GM23248 (cell line): ENCODE results near the gene COX19. TPM values are rescaled to one million over a fixed set of nuclear protein-coding genes. Genes with fewer than 3 reads are reported as not detected.
A peak's percentile ranks its signal among the peaks of the same experiment; 100 is the strongest.

ENCODE experiments used
- DNase-seq: peaks from one replicate; pipeline ENCODE4 v3.0.0-alpha.2; 2015
- H2AFZ ChIP-seq: fragments of 200-600 bp; sonication (generic); 2 replicates; pipeline ENCODE4 v1.6.1; 2016; ENCODE audit warnings: antibody characterized with exemption
- H3F3A ChIP-seq: fragments of 200-600 bp; sonication (generic); 2 replicates; pipeline ENCODE4 v1.6.1; 2016; ENCODE audit warnings: mild to moderate bottlenecking, antibody characterized with exemption, mixed run types; ENCODE audit not compliant: insufficient read depth
- H3K27ac ChIP-seq: fragments of 200-600 bp; sonication (generic); 2 replicates; pipeline ENCODE4 v1.5.1; 2016; ENCODE audit warnings: mild to moderate bottlenecking
- H3K27me3 ChIP-seq: fragments of 200-600 bp; sonication (generic); replicated peaks from 2 replicates; pipeline ENCODE4 v1.6.1; 2016; ENCODE audit warnings: mild to moderate bottlenecking; ENCODE audit not compliant: insufficient read depth
- H3K36me3 ChIP-seq: fragments of 200-600 bp; sonication (generic); 2 replicates; pipeline ENCODE4 v1.6.1; 2016; ENCODE audit warnings: low read depth, mild to moderate bottlenecking
- H3K4me1 ChIP-seq: fragments of 200-600 bp; sonication (generic); 2 replicates; pipeline ENCODE4 v1.6.1; 2016; ENCODE audit warnings: mild to moderate bottlenecking; ENCODE audit not compliant: insufficient read depth
- H3K4me2 ChIP-seq: fragments of 200-600 bp; sonication (generic); one replicate; pipeline ENCODE4 v1.6.1; 2016; ENCODE audit warnings: mild to moderate bottlenecking; ENCODE audit not compliant: unreplicated experiment
- H3K4me3 ChIP-seq: fragments of 200-600 bp; sonication (generic); 2 replicates; pipeline ENCODE4 v1.5.1; 2016; ENCODE audit warnings: mild to moderate bottlenecking
- H3K79me2 ChIP-seq: fragments of 200-600 bp; sonication (generic); 2 replicates; pipeline ENCODE4 v1.6.1; 2016; ENCODE audit warnings: mild to moderate bottlenecking; ENCODE audit not compliant: insufficient read depth
- H3K9ac ChIP-seq: fragments of 200-600 bp; sonication (generic); 2 replicates; pipeline ENCODE4 v1.6.1; 2016; ENCODE audit warnings: mild to moderate bottlenecking
- H3K9me2 ChIP-seq: fragments of 200-600 bp; sonication (generic); 2 replicates; pipeline ENCODE4 v1.6.1; 2016; ENCODE audit warnings: mixed run types, mild to moderate bottlenecking, moderate library complexity; ENCODE audit not compliant: insufficient read depth
- H3K9me3 ChIP-seq: fragments of 200-600 bp; sonication (generic); one replicate; pipeline ENCODE4 v1.6.1; 2017; ENCODE audit warnings: low read depth
- H4K20me1 ChIP-seq: fragments of 200-600 bp; sonication (generic); 2 replicates; pipeline ENCODE4 v1.6.0; 2016; ENCODE audit not compliant: insufficient read depth
- EZH2 ChIP-seq: fragments of 200-600 bp; sonication (generic); IDR thresholded peaks from 2 replicates; pipeline ENCODE4 v1.6.1; 2018; ENCODE audit warnings: antibody characterized with exemption, mild to moderate bottlenecking; ENCODE audit not compliant: insufficient read depth, poor library complexity, severe bottlenecking
- EZH2phosphoT487 ChIP-seq: fragments of 200-600 bp; sonication (generic); IDR thresholded peaks from 2 replicates; pipeline ENCODE4 v1.6.1; 2018; ENCODE audit warnings: antibody characterized with exemption, moderate library complexity, mild to moderate bottlenecking, low read depth; ENCODE audit not compliant: insufficient read depth
- WGBS, 2 experiments: methylation state at CpG; one replicate each; pipeline ENCODE4 v1.1.6; 2015 to 2017; ENCODE audit warnings: low lambda C conversion rate in 2 of 2, low coverage in 1 of 2; ENCODE audit errors: missing lambda C conversion rate in 2 of 2; 5-methylcytosine and 5-hydroxymethylcytosine counted together
- in situ Hi-C: fragments of 300-500 bp; cut with MboI; formaldehyde crosslinking; loops from 2 replicates; pipeline ENCODE4 v1.15.0; 2020
- polyA plus RNA-seq: library from polyadenylated mRNA; unstranded; fragments of >200 nt; fragmentation: Nextera tagmentation; extraction: Ambion mirVana; gene quantifications from 2 replicates; pipeline ENCODE4 v1.2.1, GENCODE V29; 2016
- total RNA-seq: library from RNA; depleted of rRNA; stranded (reverse); fragments of >200 nt; shearing (Covaris generic); gene quantifications from 2 replicates; pipeline ENCODE4 v1.2.3, GENCODE V29; 2014

The COX19 gene
- total and polyA plus RNA-seq, 2 experiments from 2014 or later, result 5.5 to 9.9 TPM

DNA sequence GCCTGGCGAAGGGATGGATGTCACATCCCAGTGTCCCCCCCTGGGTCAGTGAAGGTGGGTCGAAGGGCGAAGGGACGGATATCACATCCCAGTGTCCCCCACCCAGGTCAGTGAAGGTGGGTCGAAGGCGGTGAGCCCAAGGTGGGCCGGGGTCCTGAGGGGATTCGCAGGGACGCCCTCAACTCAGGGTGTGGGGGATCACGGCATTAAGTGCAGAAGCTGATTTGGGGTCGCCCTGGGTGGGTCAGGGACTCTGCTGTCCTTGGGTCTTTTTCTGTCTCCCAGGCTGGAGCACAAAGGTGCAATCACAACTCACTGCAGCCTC, 42.7 kb downstream of the COX19 start:
- WGBS, 2 experiments, result 81 to 82% methylated on average over 11 of the region's 11 CpGs
- no peak overlapping the region for H3K4me2 ChIP-seq
- 0 out of 2 replicates have a peak, but pooled peaks cover 4% of the 10 kb centered on the region for H3K27me3 ChIP-seq
- H4K20me1 ChIP-seq, result no peaks in the 10 kb centered on the region
- H3K36me3 ChIP-seq, result no peaks in the 10 kb centered on the region
- no peaks in the 10 kb centered on the region for H3K79me2 ChIP-seq
- no peaks in the 10 kb centered on the region for H3F3A ChIP-seq
- no peaks in the 10 kb centered on the region for H3K9me3 ChIP-seq
- H3K4me3 ChIP-seq, result no peak overlapping the region
- H2AFZ ChIP-seq, result no peak overlapping the region
- no peak for DNase-seq
- in situ Hi-C loops, result no loop called here
- H3K9me2 ChIP-seq, result no peaks in the 10 kb centered on the region
- H3K27ac ChIP-seq, result no peak overlapping the region
- H3K4me1 ChIP-seq, result no peaks in the 10 kb centered on the region
- no peak for TF ChIP-seq EZH2
- TF ChIP-seq EZH2phosphoT487, result no peak
- H3K9ac ChIP-seq, result no peak overlapping the region

DNA sequence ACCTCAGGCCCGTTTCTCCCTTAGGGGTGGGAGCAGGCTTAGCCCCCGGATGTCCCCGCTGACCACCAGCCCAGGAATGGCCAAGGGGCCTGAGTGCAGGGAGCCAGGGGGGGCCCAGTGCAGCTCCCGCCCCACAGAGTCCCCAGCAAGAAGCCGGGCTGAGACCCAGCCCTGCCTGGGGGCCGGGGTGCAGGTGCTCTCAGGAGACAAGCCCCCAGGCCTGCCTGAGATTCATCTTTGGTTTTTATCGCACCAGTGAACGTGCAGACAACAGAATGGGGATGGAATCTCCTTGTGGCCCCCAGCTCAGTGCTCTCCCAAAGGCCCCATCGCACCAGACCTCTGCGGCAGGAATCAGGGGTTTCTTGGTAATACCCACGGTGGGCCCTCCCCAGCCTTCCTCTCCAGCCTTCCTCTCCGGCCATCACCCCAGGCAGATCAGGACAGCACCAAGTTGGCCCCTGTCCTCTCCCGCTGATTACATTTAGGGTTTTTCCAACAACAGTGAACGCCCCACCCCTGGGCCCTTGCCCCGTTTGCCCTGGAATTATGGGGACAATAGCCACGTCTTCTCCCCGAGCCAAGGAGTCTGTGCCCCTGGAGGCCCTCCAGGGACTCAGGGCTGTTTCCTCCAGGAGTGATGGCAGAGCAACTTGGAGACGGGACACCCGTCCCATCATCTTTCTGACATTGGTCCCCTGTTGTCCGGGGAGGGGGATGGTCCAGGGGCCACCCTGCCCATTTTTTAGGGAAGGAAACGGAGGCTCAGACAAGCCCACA, 43.3 kb downstream of the COX19 start:
- H3K9me3 ChIP-seq, result no peaks in the 10 kb centered on the region
- TF ChIP-seq EZH2, result no peak
- no peak for TF ChIP-seq EZH2phosphoT487
- no peaks in the 10 kb centered on the region for H4K20me1 ChIP-seq
- in situ Hi-C loops, result no loop called here
- no peak for DNase-seq
- H3K4me1 ChIP-seq, result no peaks in the 10 kb centered on the region
- H3K4me2 ChIP-seq, result no peak overlapping the region
- H3K27me3 ChIP-seq, result 0 out of 2 replicates have a peak, but pooled peaks cover 4% of the 10 kb centered on the region
- H3K9me2 ChIP-seq, result no peaks in the 10 kb centered on the region
- H3F3A ChIP-seq, result no peaks in the 10 kb centered on the region
- no peak overlapping the region for H3K9ac ChIP-seq
- H3K79me2 ChIP-seq, result no peaks in the 10 kb centered on the region
- no peak overlapping the region for H3K4me3 ChIP-seq
- no peak overlapping the region for H2AFZ ChIP-seq
- H3K36me3 ChIP-seq, result no peaks in the 10 kb centered on the region
- 65 to 72% methylated on average over 19 to 21 of the region's 21 CpGs for WGBS, 2 experiments
- no peak overlapping the region for H3K27ac ChIP-seq

DNA sequence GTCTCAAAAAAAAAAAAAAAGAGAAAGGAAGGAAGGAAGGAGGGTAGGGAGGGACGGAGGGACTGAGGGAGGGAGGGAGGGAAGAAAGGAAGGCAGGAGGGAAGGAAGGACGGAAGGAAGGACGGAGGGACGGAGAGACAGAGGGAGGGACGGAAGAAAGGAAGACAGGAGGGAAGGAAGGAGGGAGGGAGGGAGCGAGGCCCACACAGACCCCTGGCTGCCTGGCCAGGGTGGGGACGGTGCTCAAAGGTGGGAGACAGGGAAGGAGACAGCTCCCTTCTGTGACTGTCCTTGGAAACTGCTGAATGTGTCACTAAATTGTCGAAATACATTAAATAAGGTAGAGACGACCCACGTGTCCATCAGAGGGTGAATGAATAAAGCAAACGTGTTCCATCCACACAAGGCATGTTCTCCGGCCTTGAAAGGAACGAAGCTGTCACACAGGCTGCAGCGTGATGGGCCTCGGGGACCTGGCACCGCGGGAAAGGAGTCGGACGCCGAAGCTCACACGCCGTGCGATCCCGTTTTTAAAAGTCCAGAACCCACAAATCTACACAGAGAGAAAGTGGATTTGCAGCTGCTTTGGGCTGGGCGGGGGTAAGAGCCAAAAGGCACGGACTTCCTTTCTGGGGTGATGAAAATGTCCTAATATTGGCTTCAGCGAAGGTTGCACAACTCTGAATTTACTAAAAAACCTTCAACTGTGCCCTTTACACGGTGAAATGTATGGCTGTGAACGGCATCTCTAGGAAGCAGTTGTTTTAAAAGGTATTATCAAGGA, 44.2 kb downstream of the COX19 start:
- H3K9me2 ChIP-seq, result no peaks in the 10 kb centered on the region
- WGBS, 2 experiments, result 46% methylated on average over 22 to 29 of the region's 29 CpGs
- no peaks in the 10 kb centered on the region for H3K4me1 ChIP-seq
- 0 out of 2 replicates have a peak, but pooled peaks cover 4% of the 10 kb centered on the region for H3K27me3 ChIP-seq
- no peaks in the 10 kb centered on the region for H3F3A ChIP-seq
- no peak overlapping the region for H3K9ac ChIP-seq
- DNase-seq, result no peak
- TF ChIP-seq EZH2phosphoT487 (no peak), EZH2 (no peak)
- no peaks in the 10 kb centered on the region for H3K79me2 ChIP-seq
- H3K36me3 ChIP-seq, result no peaks in the 10 kb centered on the region
- H3K4me2 ChIP-seq, result no peak overlapping the region
- in situ Hi-C loops, result no loop called here
- no peak overlapping the region for H3K4me3 ChIP-seq
- no peaks in the 10 kb centered on the region for H3K9me3 ChIP-seq
- H2AFZ ChIP-seq, result no peak overlapping the region
- H3K27ac ChIP-seq, result no peak overlapping the region
- H4K20me1 ChIP-seq, result no peaks in the 10 kb centered on the region

DNA sequence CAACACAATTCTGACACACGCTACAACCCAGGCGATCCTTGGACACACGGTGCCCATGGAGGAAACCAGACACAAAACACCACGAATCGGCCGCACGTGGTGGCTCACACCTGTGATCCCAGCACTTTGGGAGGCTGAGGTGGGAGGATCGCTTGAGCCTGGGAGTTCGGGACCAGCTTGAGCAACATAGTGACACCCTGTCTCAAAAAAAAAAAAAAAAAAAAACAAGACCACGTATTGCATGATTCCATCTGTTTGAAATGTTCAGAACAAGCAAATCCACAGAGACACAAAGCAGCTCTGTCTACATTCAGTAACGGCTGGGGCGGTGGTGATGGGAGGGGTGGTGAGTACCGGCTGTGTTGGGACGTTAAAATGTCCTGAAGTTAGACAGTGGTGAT, 46.0 kb downstream of the COX19 start:
- Histone ChIP-seq H3K27ac (no peak overlapping the region), H3K4me3 (no peak overlapping the region), H3K79me2 (no peaks in the 10 kb centered on the region), H2AFZ (no peak overlapping the region), H3K36me3 (no peaks in the 10 kb centered on the region), H3K9me2 (no peaks in the 10 kb centered on the region), H3K4me2 (no peak overlapping the region), H3K9ac (no peak overlapping the region), H3F3A (no peaks in the 10 kb centered on the region), H4K20me1 (no peaks in the 10 kb centered on the region), H3K9me3 (no peaks in the 10 kb centered on the region), H3K27me3 (0 out of 2 replicates have a peak, but pooled peaks cover 4% of the 10 kb centered on the region), H3K4me1 (0 out of 2 replicates have a peak, but pooled peaks cover 3% of the 10 kb centered on the region)
- no peak for TF ChIP-seq EZH2
- no peak for TF ChIP-seq EZH2phosphoT487
- in situ Hi-C loops, result no loop called here
- 51 to 58% methylated on average over 14 of the region's 14 CpGs for WGBS, 2 experiments
- DNase-seq, result peak; percentile 23
